KMS-11 (cell line): ENCODE data around the gene PTPN7.

Experiments used
- H2AFZ ChIP-seq: fragments of 200-600 bp; sonication (generic); 2 replicates; pipeline ENCODE4 v1.6.1; 2016; ENCODE audit warnings: antibody characterized with exemption, mixed run types, low read depth
- H3K27ac ChIP-seq: fragments of 200-600 bp; sonication (generic); 2 replicates; pipeline ENCODE4 v1.6.1; 2016; ENCODE audit warnings: mild to moderate bottlenecking, mixed run types
- H3K27me3 ChIP-seq: fragments of 200-600 bp; sonication (generic); 2 replicates; pipeline ENCODE4 v1.6.1; 2017; ENCODE audit warnings: mild to moderate bottlenecking, low read depth, mixed run types, moderate library complexity; ENCODE audit not compliant: insufficient read depth
- H3K36me3 ChIP-seq: fragments of 200-600 bp; sonication (generic); 2 replicates; pipeline ENCODE4 v1.6.1; 2017; ENCODE audit warnings: mild to moderate bottlenecking, mixed run types; ENCODE audit not compliant: insufficient read depth
- H3K4me1 ChIP-seq: fragments of 200-600 bp; sonication (generic); 2 replicates; pipeline ENCODE4 v1.6.1; 2016; ENCODE audit warnings: mild to moderate bottlenecking, low read depth, mixed run types; ENCODE audit not compliant: poor library complexity, severe bottlenecking
- H3K4me2 ChIP-seq: fragments of 200-600 bp; sonication (generic); 2 replicates; pipeline ENCODE4 v1.7.0; 2016; ENCODE audit warnings: mild to moderate bottlenecking, mixed run types
- H3K4me3 ChIP-seq: fragments of 200-600 bp; sonication (generic); IDR thresholded peaks from 2 replicates; pipeline ENCODE4 v1.6.1; 2017; ENCODE audit warnings: low read depth, low read length, mixed read lengths; ENCODE audit not compliant: insufficient read depth
- H3K79me2 ChIP-seq: fragments of 200-600 bp; sonication (generic); 2 replicates; pipeline ENCODE4 v1.6.1; 2016; ENCODE audit warnings: low read depth, mixed run types; ENCODE audit not compliant: insufficient read depth
- H3K9ac ChIP-seq: fragments of 200-600 bp; sonication (generic); 2 replicates; pipeline ENCODE4 v1.6.1; 2016; ENCODE audit warnings: mild to moderate bottlenecking, mixed run types
- H4K20me1 ChIP-seq: fragments of 200-600 bp; sonication (generic); 2 replicates; pipeline ENCODE4 v1.6.1; 2016; ENCODE audit warnings: mild to moderate bottlenecking, mixed run types; ENCODE audit not compliant: insufficient read depth
- CTCF ChIP-seq: fragments of 200-600 bp; sonication (generic); conservative IDR thresholded peaks from 2 replicates; pipeline ENCODE4 v1.6.1; 2017; ENCODE audit warnings: low read depth, mild to moderate bottlenecking, antibody characterized with exemption, low read length, moderate library complexity, mixed read lengths

Gene PTPN7

DNA sequence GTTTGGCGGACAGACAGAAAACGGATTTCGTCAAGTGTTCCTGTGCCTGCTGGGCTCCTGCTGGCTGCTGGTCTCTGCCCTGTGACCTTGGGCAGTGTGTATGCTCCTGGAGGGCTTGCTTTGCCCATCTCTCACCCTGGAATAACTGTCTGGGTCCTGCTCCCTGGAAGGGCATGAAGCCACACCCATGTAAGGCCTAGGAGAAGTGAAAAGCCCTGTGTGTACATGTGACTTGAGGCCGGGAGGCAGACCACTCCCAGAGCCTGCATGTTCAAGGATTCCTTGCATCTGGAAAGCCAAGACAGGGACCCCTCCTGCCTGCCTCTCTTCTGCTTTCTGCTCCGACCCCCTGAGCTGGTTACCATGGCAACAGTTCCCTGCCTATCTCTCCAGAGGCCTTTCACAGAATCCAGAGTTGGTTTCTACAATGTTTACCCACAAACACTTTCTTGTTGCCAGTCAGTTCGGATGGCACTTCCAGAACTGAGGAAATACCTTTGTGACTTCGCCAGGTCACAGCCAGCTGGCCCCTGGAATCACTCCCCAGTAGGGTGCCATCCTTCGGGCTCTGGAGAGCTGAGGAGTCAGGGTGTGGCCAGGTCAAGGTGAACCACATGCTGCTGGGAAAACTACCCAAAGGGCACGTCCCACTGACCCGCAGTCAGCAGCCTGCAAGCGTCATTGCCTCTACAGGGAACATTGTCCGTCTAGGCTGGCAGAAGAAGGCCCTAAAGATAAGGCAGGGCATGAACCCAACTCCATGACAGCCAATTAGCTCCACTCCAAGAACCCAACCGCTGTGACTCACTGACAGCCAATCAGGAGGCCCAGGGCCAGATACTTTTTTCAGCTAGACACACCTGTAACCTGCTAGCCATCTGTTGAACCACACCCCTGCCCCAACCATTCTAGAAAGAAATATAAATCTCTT, 52.3 kb downstream of the PTPN7 start:
- H3K4me2 ChIP-seq, result no peak overlapping the region

DNA sequence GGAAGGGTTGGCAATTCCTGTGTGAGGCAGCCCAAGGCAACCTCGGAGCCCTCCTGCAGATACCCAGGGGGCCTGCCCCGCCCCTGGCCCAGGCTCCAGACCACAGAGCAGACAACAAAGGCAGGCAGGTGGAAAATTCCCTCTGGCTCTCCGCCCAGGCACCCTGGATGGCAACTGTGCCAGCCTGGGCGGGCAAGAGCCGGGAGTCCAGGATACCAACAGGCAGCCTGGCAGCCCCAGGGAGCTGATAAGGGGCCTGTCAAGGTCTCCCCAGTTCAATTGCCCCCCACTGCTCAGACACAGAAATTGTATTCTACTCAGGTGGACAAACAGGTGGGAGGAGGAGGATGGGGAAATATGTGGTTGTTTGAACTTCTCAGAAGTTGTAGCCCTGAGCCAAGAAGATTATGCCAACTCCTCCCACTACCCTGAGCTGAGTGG, 53.1 kb downstream of the PTPN7 start:
- Histone ChIP-seq H3K4me3 (no peak overlapping the region), H3K9ac (no peak overlapping the region), H2AFZ (no peak overlapping the region), H3K36me3 (no peaks in the 10 kb centered on the region), H3K4me2 (no peak overlapping the region), H3K79me2 (no peaks in the 10 kb centered on the region), H4K20me1 (no peaks in the 10 kb centered on the region), H3K4me1 (peaks cover 36% of the 10 kb centered on the region), H3K27me3 (no peaks in the 10 kb centered on the region), H3K27ac (no peak overlapping the region)
- no peak for TF ChIP-seq CTCF

More for the DNA sequence above, 52.3 kb downstream of the PTPN7 start:
- no peak for TF ChIP-seq CTCF
- Histone ChIP-seq H3K4me3 (no peak overlapping the region), H3K36me3 (no peaks in the 10 kb centered on the region), H3K9ac (no peak overlapping the region), H4K20me1 (no peaks in the 10 kb centered on the region), H3K4me1 (peaks cover 40% of the 10 kb centered on the region), H3K27ac (no peak overlapping the region), H3K27me3 (no peaks in the 10 kb centered on the region), H3K79me2 (no peaks in the 10 kb centered on the region), H2AFZ (no peak overlapping the region)

DNA sequence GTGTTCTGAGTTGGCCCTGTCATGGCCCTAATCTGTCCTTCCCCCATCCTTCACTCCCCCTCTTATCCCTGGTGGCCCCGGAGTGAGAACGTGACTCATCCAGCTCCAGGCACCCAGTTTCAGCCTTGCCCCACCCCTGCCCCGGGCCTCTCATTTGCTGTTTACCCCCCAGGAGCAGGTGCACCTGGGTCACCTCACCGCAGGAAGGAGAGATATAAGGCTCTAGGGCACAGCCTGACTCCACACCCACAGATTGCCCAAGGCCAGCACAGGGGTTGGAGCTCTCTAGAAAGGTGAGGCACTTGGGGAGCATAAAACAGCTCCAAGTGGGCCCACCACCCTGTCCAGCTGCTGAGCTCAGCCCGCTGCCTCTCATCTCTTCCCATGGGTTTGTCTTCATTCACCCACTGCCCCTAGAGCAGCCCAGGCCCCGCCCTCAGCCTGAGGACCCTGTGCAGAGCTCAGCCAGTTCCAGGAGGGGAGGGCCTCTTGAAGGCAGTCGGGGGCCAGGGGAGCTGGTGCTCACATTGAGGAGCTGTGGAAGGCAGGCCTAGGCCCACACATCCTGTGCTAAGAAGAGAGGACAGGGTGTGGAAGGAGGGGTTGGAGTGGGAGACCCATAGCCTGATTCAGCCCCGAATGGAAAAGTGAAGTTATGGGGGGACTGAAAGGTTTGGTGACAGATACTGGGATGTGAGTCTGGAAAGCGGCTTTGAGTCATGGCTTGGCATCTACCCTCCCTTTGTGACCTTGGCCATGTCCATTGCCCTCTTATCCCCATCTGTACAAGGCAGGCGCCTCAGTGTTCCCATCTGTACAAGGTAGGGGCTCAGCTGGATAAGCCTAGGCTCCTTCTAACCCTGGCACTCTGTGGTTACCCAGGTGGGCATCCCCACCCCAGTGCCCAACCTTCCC, 53.8 kb downstream of the PTPN7 start:
- Histone ChIP-seq H3K4me3 (no peak overlapping the region), H3K4me2 (peak overlapping the region; percentile 19; the same call in 1 of the 2 replicates), H3K27ac (peak overlapping the region; percentile 62; the same call in 1 of the 2 replicates), H3K4me1 (peaks cover 36% of the 10 kb centered on the region), H4K20me1 (no peaks in the 10 kb centered on the region), H3K36me3 (no peaks in the 10 kb centered on the region), H3K79me2 (no peaks in the 10 kb centered on the region), H3K9ac (peak overlapping the region; percentile 21; the same call in 1 of the 2 replicates), H3K27me3 (no peaks in the 10 kb centered on the region), H2AFZ (peak overlapping the region; percentile 42)
- no peak for TF ChIP-seq CTCF

DNA sequence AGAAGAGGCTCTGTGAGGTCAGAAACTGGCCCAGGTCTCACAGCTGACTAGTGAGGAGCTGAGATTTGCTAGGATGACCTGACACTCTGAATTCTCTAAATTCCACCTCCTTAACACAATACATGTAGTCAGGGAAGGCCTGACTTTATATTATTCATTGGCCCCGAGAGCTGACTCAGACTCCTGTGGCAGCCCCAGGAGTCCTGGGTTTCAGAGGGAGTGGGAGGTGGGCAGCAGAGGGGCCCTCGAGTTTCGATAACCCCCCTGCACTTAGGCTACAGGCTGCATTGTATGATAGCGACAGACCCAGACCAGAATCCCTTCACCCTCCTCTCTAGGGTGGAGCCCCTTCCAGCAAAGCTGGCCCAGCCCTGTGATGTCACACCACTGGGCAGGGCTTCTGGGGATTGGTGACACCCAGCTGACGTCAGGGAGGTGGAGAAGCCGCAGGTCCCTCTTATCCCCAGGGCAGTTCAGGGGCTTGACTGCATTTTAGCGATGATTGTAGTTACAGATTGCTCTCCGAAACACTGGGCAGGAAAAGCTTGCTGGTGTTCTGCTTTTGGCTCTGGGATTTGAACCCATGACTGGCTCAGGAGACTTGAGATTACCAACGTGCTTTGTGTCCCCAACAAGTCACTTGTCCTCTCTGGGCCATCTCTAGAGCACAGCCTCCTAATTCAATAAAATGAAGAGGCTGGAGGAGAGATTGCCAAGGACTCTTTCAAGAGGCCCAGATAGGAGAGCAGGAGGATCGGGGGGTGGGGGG, 54.6 kb downstream of the PTPN7 start:
- H3K4me2 ChIP-seq, result peak overlapping the region; percentile 19; the same call in 1 of the 2 replicates
- peak overlapping the region; percentile 42; the same call in 1 of the 2 replicates for H2AFZ ChIP-seq
- no peak overlapping the region for H3K4me3 ChIP-seq
- TF ChIP-seq CTCF, result no peak
- no peaks in the 10 kb centered on the region for H3K79me2 ChIP-seq
- H3K36me3 ChIP-seq, result no peaks in the 10 kb centered on the region
- peak overlapping the region; percentile 21; the same call in 1 of the 2 replicates for H3K9ac ChIP-seq
- peak overlapping the region; percentile 62 for H3K27ac ChIP-seq
- H3K4me1 ChIP-seq, result peaks cover 36% of the 10 kb centered on the region
- no peaks in the 10 kb centered on the region for H4K20me1 ChIP-seq
- no peaks in the 10 kb centered on the region for H3K27me3 ChIP-seq
